Left ventricle myocardium inferior (tissue), 1 donor: Measurements from ENCODE around the gene MID2. TPM values are rescaled to one million over a fixed set of nuclear protein-coding genes. Genes with fewer than 3 reads are reported as not detected.

Experiments used
- DNase-seq: peaks from one replicate; pipeline ENCODE4 v3.0.0-alpha.2; 2020
- H3K27ac ChIP-seq: fragments of 200-600 bp; replicated peaks from 2 replicates; pipeline ENCODE4 v1.8.0; 2021
- H3K27me3 ChIP-seq: fragments of 200-600 bp; 2 replicates; pipeline ENCODE4 v1.8.0; 2021; ENCODE audit warnings: low read depth
- H3K36me3 ChIP-seq: fragments of 200-600 bp; 2 replicates; pipeline ENCODE4 v1.8.0; 2021
- H3K4me1 ChIP-seq: fragments of 200-600 bp; 2 replicates; pipeline ENCODE4 v1.8.0; 2021
- H3K4me3 ChIP-seq: fragments of 200-600 bp; 2 replicates; pipeline ENCODE4 v1.8.0; 2021; ENCODE audit warnings: mild to moderate bottlenecking, moderate library complexity
- H3K9me3 ChIP-seq: fragments of 200-600 bp; replicated peaks from 2 replicates; pipeline ENCODE4 v1.8.0; 2021
- intact Hi-C: fragments of 100-400 bp; cut with micrococcal nuclease; formaldehyde crosslinking; loops from one replicate; pipeline ENCODE4 v1.11.0; 2022
- total RNA-seq: library from RNA; stranded (reverse); fragmentation: NEBNext Ultra II Directional; extraction: Animal tissue kit (Norgen Biotek cat#: 25700); gene quantifications from one replicate; pipeline ENCODE4 v1.2.1, GENCODE V29; 2021
- TF ChIP-seq, protein P1 (sequence below): fragments of 200-600 bp; IDR thresholded peaks from 2 replicates; pipeline ENCODE4 v1.8.0; 2021; ENCODE audit warnings: antibody characterized with exemption, mild to moderate bottlenecking, borderline replicate concordance
- donor health status: DM: no; HTN: yes; CAD: no; lungs with severe emphysema.

MID2 gene
- total RNA-seq, 1 donor from 2014 or later: 6.3 TPM

- peak; percentile 25 for DNase-seq
- peak overlapping the region; percentile 70 for H3K4me3 ChIP-seq
- intact Hi-C loops: no loop called here
- H3K4me1 ChIP-seq: no peaks in the 10 kb centered on the region
- no peaks in the 10 kb centered on the region for H3K36me3 ChIP-seq
- no peaks in the 10 kb centered on the region for H3K27me3 ChIP-seq
- peak overlapping the region; percentile 90 for H3K27ac ChIP-seq
- TF ChIP-seq, protein P1, sequence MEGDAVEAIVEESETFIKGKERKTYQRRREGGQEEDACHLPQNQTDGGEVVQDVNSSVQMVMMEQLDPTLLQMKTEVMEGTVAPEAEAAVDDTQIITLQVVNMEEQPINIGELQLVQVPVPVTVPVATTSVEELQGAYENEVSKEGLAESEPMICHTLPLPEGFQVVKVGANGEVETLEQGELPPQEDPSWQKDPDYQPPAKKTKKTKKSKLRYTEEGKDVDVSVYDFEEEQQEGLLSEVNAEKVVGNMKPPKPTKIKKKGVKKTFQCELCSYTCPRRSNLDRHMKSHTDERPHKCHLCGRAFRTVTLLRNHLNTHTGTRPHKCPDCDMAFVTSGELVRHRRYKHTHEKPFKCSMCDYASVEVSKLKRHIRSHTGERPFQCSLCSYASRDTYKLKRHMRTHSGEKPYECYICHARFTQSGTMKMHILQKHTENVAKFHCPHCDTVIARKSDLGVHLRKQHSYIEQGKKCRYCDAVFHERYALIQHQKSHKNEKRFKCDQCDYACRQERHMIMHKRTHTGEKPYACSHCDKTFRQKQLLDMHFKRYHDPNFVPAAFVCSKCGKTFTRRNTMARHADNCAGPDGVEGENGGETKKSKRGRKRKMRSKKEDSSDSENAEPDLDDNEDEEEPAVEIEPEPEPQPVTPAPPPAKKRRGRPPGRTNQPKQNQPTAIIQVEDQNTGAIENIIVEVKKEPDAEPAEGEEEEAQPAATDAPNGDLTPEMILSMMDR: no peak
- H3K9me3 ChIP-seq: no peaks in the 10 kb centered on the region
These were observed 768 bp downstream of the MID2 start for GRCh38 chrX:107826238-107827029.

- Histone ChIP-seq H3K27ac (peak overlapping the region; percentile 90), H3K9me3 (no peaks in the 10 kb centered on the region), H3K4me1 (no peaks in the 10 kb centered on the region), H3K36me3 (no peaks in the 10 kb centered on the region), H3K4me3 (peak overlapping the region; percentile 70), H3K27me3 (no peaks in the 10 kb centered on the region)
- no peak for DNase-seq
- TF ChIP-seq, protein P1: no peak
- intact Hi-C loops: no loop called here
These were observed 1.6 kb downstream of the MID2 start for GRCh38 chrX:107827030-107827831.

GRCh38 chrX:107827852-107828251 is 2.2 kb downstream of the MID2 start:
- Histone ChIP-seq H3K27ac (no peak overlapping the region), H3K4me1 (no peaks in the 10 kb centered on the region), H3K9me3 (no peaks in the 10 kb centered on the region), H3K4me3 (no peak overlapping the region), H3K27me3 (no peaks in the 10 kb centered on the region), H3K36me3 (no peaks in the 10 kb centered on the region)
- intact Hi-C loops: no loop called here
- TF ChIP-seq, protein P1: no peak
- no peak for DNase-seq

GRCh38 chrX:107829878-107830277 is 4.2 kb downstream of the MID2 start:
- Histone ChIP-seq H3K36me3 (no peaks in the 10 kb centered on the region), H3K4me3 (no peak overlapping the region), H3K4me1 (no peaks in the 10 kb centered on the region), H3K27ac (no peak overlapping the region), H3K9me3 (no peaks in the 10 kb centered on the region), H3K27me3 (no peaks in the 10 kb centered on the region)
- DNase-seq: no peak
- intact Hi-C loops: no loop called here
- TF ChIP-seq, protein P1: no peak

GRCh38 chrX:107831071-107831730 is 5.5 kb downstream of the MID2 start:
- no peaks in the 10 kb centered on the region for H3K9me3 ChIP-seq
- no peaks in the 10 kb centered on the region for H3K4me1 ChIP-seq
- intact Hi-C loops: no loop called here
- H3K27ac ChIP-seq: no peak overlapping the region
- TF ChIP-seq, protein P1: no peak
- H3K27me3 ChIP-seq: no peaks in the 10 kb centered on the region
- no peak for DNase-seq
- no peaks in the 10 kb centered on the region for H3K36me3 ChIP-seq
- no peak overlapping the region for H3K4me3 ChIP-seq
